ENCODE data around the gene TMX1.

TMX1 gene

GRCh38 chr14:51269634-51270033 lies 29.6 kb downstream of the TMX1 start:
- DNase-seq (ENCODE audit: extremely low spot score), result no peak
- TF ChIP-seq, protein P1, sequence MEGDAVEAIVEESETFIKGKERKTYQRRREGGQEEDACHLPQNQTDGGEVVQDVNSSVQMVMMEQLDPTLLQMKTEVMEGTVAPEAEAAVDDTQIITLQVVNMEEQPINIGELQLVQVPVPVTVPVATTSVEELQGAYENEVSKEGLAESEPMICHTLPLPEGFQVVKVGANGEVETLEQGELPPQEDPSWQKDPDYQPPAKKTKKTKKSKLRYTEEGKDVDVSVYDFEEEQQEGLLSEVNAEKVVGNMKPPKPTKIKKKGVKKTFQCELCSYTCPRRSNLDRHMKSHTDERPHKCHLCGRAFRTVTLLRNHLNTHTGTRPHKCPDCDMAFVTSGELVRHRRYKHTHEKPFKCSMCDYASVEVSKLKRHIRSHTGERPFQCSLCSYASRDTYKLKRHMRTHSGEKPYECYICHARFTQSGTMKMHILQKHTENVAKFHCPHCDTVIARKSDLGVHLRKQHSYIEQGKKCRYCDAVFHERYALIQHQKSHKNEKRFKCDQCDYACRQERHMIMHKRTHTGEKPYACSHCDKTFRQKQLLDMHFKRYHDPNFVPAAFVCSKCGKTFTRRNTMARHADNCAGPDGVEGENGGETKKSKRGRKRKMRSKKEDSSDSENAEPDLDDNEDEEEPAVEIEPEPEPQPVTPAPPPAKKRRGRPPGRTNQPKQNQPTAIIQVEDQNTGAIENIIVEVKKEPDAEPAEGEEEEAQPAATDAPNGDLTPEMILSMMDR (IDR thresholded peaks at IDR 0.05; ENCODE audit: control extremely low read depth, extremely low read depth, low read depth, missing control alignments), result no peak
- CTCF ChIA-PET, result interaction anchor here (0.9 to 4.6 kb wide), 4 partner anchors 8 to 51 kb away, joined by 3 to 31 read pairs (median 4); no protein-coding TSS in a partner anchor
- POLR2A ChIA-PET, result no interaction called here

GRCh38 chr14:51276605-51277004 lies 36.6 kb downstream of the TMX1 start:
- no peak for DNase-seq (ENCODE audit: extremely low spot score)
- CTCF ChIA-PET, result interaction anchor here (1.9 kb wide), 1 partner anchor 14 kb away, joined by 4 read pairs; no protein-coding TSS in a partner anchor

GRCh38 chr14:51277753-51278415 lies 37.8 kb downstream of the TMX1 start:
- TF ChIP-seq, protein P1 (IDR thresholded peaks at IDR 0.05; ENCODE audit: control extremely low read depth, extremely low read depth, low read depth, missing control alignments), result no peak
- POLR2A ChIA-PET, result no interaction called here
- DNase-seq (ENCODE audit: extremely low spot score), result no peak
- CTCF ChIA-PET, result interaction anchor here (1.1 to 10.7 kb wide), 6 partner anchors 8 to 500 kb away, joined by 3 to 99 read pairs (median 4); no protein-coding TSS in a partner anchor

More at GRCh38 chr14:51276605-51277004, 36.6 kb downstream of the TMX1 start:
- TF ChIP-seq, protein P1 (IDR thresholded peaks at IDR 0.05; ENCODE audit: control extremely low read depth, extremely low read depth, low read depth, missing control alignments), result no peak
- POLR2A ChIA-PET, result no interaction called here

DNA sequence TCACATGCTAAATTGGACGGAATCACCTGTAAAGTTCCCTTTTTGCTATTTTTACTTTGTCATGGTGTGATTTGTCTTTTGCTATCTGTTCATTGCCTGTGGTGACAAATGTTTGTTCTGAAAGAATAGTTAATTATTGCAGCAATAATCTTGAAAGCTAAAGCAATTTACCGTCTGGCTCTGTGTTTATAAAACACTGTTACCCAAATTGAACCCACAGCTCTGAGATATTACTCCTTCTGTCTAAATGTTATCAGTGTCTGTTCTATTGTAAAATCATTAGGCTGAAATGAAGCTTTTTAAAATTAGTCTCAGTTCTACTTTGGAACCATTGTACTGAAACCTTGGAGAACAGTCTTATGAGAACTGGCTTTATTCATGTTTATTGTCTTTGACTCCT lies 42.5 kb downstream of the TMX1 start:
- no peak for DNase-seq (ENCODE audit: extremely low spot score)
- TF ChIP-seq, protein P1 (IDR thresholded peaks at IDR 0.05; ENCODE audit: control extremely low read depth, extremely low read depth, low read depth, missing control alignments), result no peak
- CTCF ChIA-PET, result interaction anchor here (0.8 to 10.7 kb wide), 12 partner anchors 7 to 696 kb away, joined by 3 to 99 read pairs (median 6); no protein-coding TSS in a partner anchor
- POLR2A ChIA-PET, result no interaction called here

- POLR2A ChIA-PET, result no interaction called here
- CTCF ChIA-PET, result interaction anchor here (0.8 to 10.7 kb wide), 18 partner anchors 8 to 495 kb away, joined by 3 to 99 read pairs (median 4); no protein-coding TSS in a partner anchor
- TF ChIP-seq, protein P1 (IDR thresholded peaks at IDR 0.05; ENCODE audit: control extremely low read depth, extremely low read depth, low read depth, missing control alignments), result peak; percentile 49
- DNase-seq (ENCODE audit: extremely low spot score), result peak; percentile 41
These were observed 43.5 kb downstream of the TMX1 start for GRCh38 chr14:51283402-51284085.

- POLR2A ChIA-PET, result no interaction called here
- CTCF ChIA-PET, result interaction anchor here (0.8 to 10.7 kb wide), 17 partner anchors 9 to 494 kb away, joined by 3 to 99 read pairs (median 5); no protein-coding TSS in a partner anchor
- DNase-seq (ENCODE audit: extremely low spot score), result no peak
- TF ChIP-seq, protein P1 (IDR thresholded peaks at IDR 0.05; ENCODE audit: control extremely low read depth, extremely low read depth, low read depth, missing control alignments), result no peak
These were observed 44.2 kb downstream of the TMX1 start for GRCh38 chr14:51284241-51284640.
